LNCaP clone FGC (cell line): Measurements from ENCODE around the gene TBC1D16.

Source experiments
- DNase-seq: peaks from one replicate; pipeline ENCODE4 v3.0.0-alpha.2; 2011; ENCODE audit warnings: low read depth
- H3K4me3 ChIP-seq: 2 replicates; pipeline ENCODE4 v1.5.1; 2011; ENCODE audit warnings: mild to moderate bottlenecking, low read depth, low read length, control low read depth
- TF ChIP-seq, protein P1 (sequence below): IDR thresholded peaks from 2 replicates; pipeline ENCODE4 v1.5.1; 2012; ENCODE audit warnings: mild to moderate bottlenecking; ENCODE audit not compliant: control insufficient read depth, insufficient read depth; ENCODE audit errors: extremely low read depth

The TBC1D16 gene

DNA sequence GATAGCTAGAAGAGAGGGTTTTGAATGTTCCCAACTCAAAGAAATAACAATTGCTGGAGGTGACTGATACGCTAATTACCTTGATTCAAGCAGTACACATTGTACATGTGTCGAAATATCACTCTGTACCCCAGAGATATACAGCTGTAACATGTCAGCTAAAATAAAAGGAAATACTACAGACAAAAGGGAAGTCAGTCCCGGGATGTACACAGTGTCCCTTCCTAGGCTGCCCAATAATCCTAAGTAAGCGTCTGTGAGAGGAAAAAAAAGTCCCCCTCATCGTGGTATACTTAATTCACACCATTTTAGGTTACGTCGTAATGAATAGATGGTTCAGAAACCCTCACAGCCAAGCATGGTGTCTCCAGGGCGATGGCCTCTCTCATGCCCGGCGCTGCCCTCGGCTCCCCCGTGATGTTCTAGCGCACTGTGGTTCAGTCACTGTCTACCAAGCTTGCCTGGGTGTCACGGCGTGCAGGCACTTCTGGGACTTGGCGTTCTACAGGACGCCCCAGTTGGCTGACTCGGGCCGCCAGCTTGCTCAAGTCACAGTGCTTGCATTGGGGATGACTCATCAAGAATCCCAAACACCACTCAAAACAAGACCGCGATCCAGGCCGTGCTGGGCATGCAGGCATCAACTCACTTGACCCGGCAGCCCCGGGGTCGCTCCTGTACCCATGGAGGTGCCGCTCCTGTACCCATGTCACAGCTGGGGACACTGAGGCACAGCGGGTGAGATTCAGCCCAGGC lies 28.3 kb upstream of the TBC1D16 start:
- no peak for DNase-seq
- TF ChIP-seq, protein P1, sequence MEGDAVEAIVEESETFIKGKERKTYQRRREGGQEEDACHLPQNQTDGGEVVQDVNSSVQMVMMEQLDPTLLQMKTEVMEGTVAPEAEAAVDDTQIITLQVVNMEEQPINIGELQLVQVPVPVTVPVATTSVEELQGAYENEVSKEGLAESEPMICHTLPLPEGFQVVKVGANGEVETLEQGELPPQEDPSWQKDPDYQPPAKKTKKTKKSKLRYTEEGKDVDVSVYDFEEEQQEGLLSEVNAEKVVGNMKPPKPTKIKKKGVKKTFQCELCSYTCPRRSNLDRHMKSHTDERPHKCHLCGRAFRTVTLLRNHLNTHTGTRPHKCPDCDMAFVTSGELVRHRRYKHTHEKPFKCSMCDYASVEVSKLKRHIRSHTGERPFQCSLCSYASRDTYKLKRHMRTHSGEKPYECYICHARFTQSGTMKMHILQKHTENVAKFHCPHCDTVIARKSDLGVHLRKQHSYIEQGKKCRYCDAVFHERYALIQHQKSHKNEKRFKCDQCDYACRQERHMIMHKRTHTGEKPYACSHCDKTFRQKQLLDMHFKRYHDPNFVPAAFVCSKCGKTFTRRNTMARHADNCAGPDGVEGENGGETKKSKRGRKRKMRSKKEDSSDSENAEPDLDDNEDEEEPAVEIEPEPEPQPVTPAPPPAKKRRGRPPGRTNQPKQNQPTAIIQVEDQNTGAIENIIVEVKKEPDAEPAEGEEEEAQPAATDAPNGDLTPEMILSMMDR = no peak
- H3K4me3 ChIP-seq = no peak overlapping the region

GRCh38 chr17:80061421-80061820 lies 25.7 kb upstream of the TBC1D16 start:
- no peak overlapping the region for H3K4me3 ChIP-seq
- TF ChIP-seq, protein P1 = no peak
- no peak for DNase-seq

DNA sequence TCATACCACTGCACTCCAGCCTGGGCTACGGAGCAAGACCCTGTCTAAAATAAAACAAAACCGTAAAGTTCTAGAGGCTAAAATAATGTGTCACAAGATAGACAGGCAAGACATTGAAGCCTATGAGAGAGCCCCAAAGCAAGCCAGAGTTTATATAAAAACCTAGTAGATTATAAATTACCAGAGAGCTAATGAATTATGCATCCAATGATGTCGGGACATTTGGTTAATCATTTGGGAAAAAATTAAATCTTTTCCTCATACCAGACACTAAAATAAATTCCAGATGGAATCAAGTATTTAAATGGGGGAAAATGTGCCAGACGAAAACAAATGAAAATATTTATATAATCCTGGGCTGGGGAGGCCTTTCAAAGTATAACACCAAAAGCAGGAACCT lies 25.0 kb upstream of the TBC1D16 start:
- TF ChIP-seq, protein P1 = no peak
- H3K4me3 ChIP-seq = no peak overlapping the region
- DNase-seq = no peak

- no peak overlapping the region for H3K4me3 ChIP-seq
- TF ChIP-seq, protein P1 = no peak
- no peak for DNase-seq
Measured at GRCh38 chr17:80058311-80058955, 22.8 kb upstream of the TBC1D16 start.

DNA sequence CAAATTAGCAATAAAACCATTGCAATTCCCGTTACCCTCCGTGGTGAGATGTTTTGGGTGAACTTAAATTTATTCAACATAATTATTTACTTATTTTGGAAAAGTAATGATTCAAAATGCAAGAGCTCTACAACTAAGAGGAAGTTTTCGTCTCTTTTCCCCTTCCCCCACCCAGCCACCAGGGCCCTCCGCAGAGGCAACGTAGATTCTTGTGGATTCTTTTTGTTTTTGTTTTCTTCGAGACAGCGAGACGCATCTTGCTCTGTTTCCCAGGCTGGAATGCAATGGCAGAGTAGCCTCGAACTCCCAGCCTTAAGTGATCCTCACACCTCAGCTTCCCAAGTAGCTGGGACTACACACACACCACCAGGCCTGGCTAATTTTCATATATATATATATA lies 19.9 kb upstream of the TBC1D16 start:
- DNase-seq = no peak
- H3K4me3 ChIP-seq = no peak overlapping the region
- TF ChIP-seq, protein P1 = no peak

DNA sequence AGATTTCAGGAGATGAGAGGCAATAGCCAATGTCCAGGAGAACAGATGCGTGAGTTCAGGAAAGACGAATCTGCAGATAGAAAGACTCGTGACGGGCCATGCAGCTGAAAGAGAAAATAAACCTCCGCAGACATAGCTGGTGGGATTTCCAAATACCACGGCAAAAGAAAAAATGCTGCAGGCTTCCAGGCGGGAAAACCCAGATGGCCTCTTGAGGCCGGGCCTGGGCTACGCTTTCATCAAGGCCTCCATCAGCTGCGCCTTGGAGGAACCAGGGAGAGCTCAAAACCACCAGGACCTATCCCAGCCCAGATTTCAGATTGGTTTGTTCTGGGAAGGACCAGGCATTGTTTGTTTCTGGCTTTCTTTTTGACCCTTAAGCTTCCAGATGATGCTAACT lies 17.4 kb upstream of the TBC1D16 start:
- TF ChIP-seq, protein P1 = no peak
- no peak overlapping the region for H3K4me3 ChIP-seq
- no peak for DNase-seq
